ENCODE results near the gene PCDHA2.
"Not testable (repeated sequence)": the region's sequence is repeated elsewhere in the genome, so short reads cannot be mapped to it uniquely, and the experiment has no call there.

Gene PCDHA2

DNA sequence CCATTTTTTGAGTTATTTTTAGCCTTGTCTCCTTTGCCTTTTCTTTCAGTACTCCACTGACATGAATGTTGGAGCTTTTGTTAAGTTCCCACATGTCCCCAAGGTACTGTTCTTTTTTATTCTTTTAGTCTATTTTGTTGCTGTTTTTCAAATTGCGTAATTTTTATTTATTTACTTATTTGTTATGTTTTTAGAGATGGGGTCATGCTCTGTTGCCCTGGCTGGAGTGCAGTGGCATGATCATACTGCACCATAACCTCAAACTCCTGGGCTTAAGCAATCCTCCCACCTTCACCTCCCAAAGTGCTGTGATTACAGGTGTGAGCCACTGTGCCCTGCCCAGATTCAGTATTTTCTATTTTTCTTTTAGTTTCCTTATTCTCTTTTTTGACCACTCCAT lies 14.1 kb upstream of the PCDHA2 start:
- Histone ChIP-seq H3K9ac (ENCODE audit: low read length) (no peak overlapping the region), H3K4me3 (ENCODE audit: low read depth, low read length) (no peak overlapping the region), H2BK12ac (ENCODE audit: low read length) (no peak overlapping the region), H3K4me1 (ENCODE audit: control insufficient read depth in 1 of 2, insufficient read depth in 2 of 2, low read length in 2 of 2) (no peaks in the 10 kb centered on the region), H3K23ac (ENCODE audit: low read length) (no peak overlapping the region), H3K14ac (ENCODE audit: low read length) (no peak overlapping the region), H4K91ac (ENCODE audit: low read depth, low read length) (no peak overlapping the region), H3K18ac (ENCODE audit: low read length) (no peak overlapping the region), H3K4ac (ENCODE audit: low read depth, low read length) (no peak overlapping the region), H3K36me3 (ENCODE audit: control insufficient read depth in 1 of 2, insufficient read depth in 2 of 2, low read length in 2 of 2) (no peaks in the 10 kb centered on the region), H3K27ac (ENCODE audit: low read depth, low read length) (no peak overlapping the region), H3K4me2 (ENCODE audit: low read length) (no peak overlapping the region), H2AFZ (ENCODE audit: insufficient read depth, low read length, poor library complexity) (no peak overlapping the region), H2BK120ac (ENCODE audit: insufficient read depth, low read length, poor library complexity) (no peak overlapping the region), H3K79me1 (ENCODE audit: low read length) (no peaks in the 10 kb centered on the region), H2AK5ac (ENCODE audit: low read length) (no peak overlapping the region), H4K12ac (ENCODE audit: low read depth, low read length) (no peak overlapping the region), H3K9me3 (ENCODE audit: insufficient read depth, low read depth, low read length) (peaks cover 16% of the 10 kb centered on the region), H3K79me2 (ENCODE audit: control insufficient read depth, insufficient read depth, low read length, poor library complexity) (no peaks in the 10 kb centered on the region), H3K27me3 (ENCODE audit: insufficient read depth, low read length) (no peaks in the 10 kb centered on the region), H2BK5ac (ENCODE audit: low read depth, low read length, poor library complexity) (no peak overlapping the region), H4K8ac (ENCODE audit: low read depth, low read length) (no peak overlapping the region)
- no peak for DNase-seq
- WGBS (ENCODE audit: extremely low coverage, insufficient coverage, insufficient read length) = no CpG with 5 or more reads among the region's 1 CpG

DNA sequence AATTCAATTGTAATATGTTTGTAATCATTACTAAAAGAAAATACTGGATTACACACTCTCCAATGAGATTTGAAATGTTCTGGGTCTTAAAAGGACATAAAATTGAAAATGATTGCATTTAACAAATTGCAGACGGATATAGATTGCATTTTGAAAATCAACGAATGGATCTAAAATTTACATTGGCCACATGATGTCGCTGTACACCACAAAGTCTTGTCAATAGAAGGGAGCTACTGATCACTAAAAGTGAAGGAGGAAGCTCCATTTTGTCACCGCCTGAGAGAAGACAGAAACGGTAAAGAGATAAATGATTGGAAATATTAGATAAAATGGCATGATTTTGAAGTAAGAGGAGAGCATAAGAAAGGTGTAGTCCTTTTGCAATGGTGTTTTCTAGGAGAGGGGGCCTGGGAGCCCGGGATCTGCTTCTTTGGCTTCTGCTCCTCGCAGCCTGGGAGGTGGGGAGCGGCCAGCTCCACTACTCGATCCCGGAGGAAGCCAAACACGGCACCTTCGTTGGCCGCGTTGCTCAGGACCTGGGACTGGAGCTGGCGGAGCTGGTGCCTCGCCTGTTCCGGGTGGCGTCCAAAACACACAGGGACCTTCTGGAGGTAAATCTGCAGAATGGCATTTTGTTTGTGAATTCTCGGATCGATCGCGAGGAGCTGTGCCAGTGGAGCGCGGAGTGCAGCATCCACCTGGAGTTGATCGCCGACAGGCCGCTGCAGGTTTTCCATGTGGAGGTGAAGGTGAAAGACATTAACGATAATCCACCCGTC lies 8.6 kb upstream of the PCDHA2 start, which contains the start of gene PCDHA1:
Gene PCDHA1 (plus strand): TSS at position 236 of the 782 bp plus-strand sequence.
- Histone ChIP-seq H3K14ac (ENCODE audit: low read length) (no peak within 1 kb of the TSS), H3K9ac (ENCODE audit: low read length) (no peak within 1 kb of the TSS), H4K12ac (ENCODE audit: low read depth, low read length) (no peak within 1 kb of the TSS), H2BK12ac (ENCODE audit: low read length) (no peak within 1 kb of the TSS), H3K79me2 (ENCODE audit: control insufficient read depth, insufficient read depth, low read length, poor library complexity) (no peaks in the 10 kb centered on the region), H3K4ac (ENCODE audit: low read depth, low read length) (no peak within 1 kb of the TSS), H3K27ac (ENCODE audit: low read depth, low read length) (no peak within 1 kb of the TSS), H4K91ac (ENCODE audit: low read depth, low read length) (no peak within 1 kb of the TSS), H3K4me1 (ENCODE audit: control insufficient read depth in 1 of 2, insufficient read depth in 2 of 2, low read length in 2 of 2) (no peaks in the 10 kb centered on the region), H3K9me3 (ENCODE audit: insufficient read depth, low read depth, low read length) (peaks cover 25% of the 10 kb centered on the region), H2AFZ (ENCODE audit: insufficient read depth, low read length, poor library complexity) (no peak within 1 kb of the TSS), H2BK120ac (ENCODE audit: insufficient read depth, low read length, poor library complexity) (no peak within 1 kb of the TSS), H3K27me3 (ENCODE audit: insufficient read depth, low read length) (no peaks in the 10 kb centered on the region), H3K23ac (ENCODE audit: low read length) (no peak within 1 kb of the TSS), H3K4me2 (ENCODE audit: low read length) (no peak within 1 kb of the TSS), H3K79me1 (ENCODE audit: low read length) (no peaks in the 10 kb centered on the region), H3K18ac (ENCODE audit: low read length) (no peak within 1 kb of the TSS), H4K8ac (ENCODE audit: low read depth, low read length) (no peak within 1 kb of the TSS), H2BK5ac (ENCODE audit: low read depth, low read length, poor library complexity) (no peak within 1 kb of the TSS), H3K4me3 (ENCODE audit: low read depth, low read length) (peak within 1 kb of the TSS; percentile 25), H3K36me3 (ENCODE audit: control insufficient read depth in 1 of 2, insufficient read depth in 2 of 2, low read length in 2 of 2) (no peaks in the 10 kb centered on the region), H2AK5ac (ENCODE audit: low read length) (no peak within 1 kb of the TSS)
- no peak for DNase-seq
- no CpG with 5 or more reads among the region's 29 CpGs for WGBS (ENCODE audit: extremely low coverage, insufficient coverage, insufficient read length)

GRCh38 chr5:140787422-140787821 lies 7.2 kb upstream of the PCDHA2 start:
- not testable (repeated sequence) for H2AFZ ChIP-seq (ENCODE audit: insufficient read depth, low read length, poor library complexity); H4K91ac ChIP-seq (ENCODE audit: low read depth, low read length)

DNA sequence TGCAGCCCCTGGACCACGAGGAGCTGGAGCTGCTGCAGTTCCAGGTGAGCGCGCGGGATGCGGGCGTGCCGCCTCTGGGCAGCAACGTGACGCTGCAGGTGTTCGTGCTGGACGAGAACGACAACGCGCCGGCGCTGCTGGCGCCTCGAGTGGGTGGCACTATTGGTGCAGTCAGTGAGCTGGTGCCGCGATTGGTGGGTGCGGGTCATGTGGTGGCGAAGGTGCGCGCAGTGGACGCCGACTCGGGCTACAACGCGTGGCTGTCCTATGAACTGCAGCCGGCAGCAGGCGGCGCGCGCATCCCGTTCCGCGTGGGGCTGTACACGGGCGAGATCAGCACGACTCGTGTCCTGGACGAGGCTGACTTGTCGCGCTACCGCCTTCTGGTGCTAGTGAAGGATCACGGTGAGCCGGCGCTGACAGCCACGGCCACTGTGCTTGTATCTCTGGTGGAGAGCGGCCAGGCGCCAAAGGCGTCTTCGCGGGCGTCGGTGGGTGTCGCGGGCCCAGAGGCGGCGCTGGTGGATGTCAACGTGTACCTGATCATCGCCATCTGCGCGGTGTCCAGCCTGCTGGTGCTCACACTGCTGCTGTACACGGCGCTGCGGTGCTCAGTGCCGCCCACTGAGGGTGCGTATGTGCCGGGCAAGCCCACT lies 6.7 kb upstream of the PCDHA2 start:
- not testable (repeated sequence) for H3K4me1 ChIP-seq (ENCODE audit: control insufficient read depth in 1 of 2, insufficient read depth in 2 of 2, low read length in 2 of 2); H3K79me1 ChIP-seq (ENCODE audit: low read length); H2BK5ac ChIP-seq (ENCODE audit: low read depth, low read length, poor library complexity); H3K4me3 ChIP-seq (ENCODE audit: low read depth, low read length); H3K4me2 ChIP-seq (ENCODE audit: low read length); H3K27ac ChIP-seq (ENCODE audit: low read depth, low read length); H3K14ac ChIP-seq (ENCODE audit: low read length); H2AK5ac ChIP-seq (ENCODE audit: low read length); H4K8ac ChIP-seq (ENCODE audit: low read depth, low read length); H2BK120ac ChIP-seq (ENCODE audit: insufficient read depth, low read length, poor library complexity); H2BK12ac ChIP-seq (ENCODE audit: low read length); H3K18ac ChIP-seq (ENCODE audit: low read length); H3K23ac ChIP-seq (ENCODE audit: low read length); H3K79me2 ChIP-seq (ENCODE audit: control insufficient read depth, insufficient read depth, low read length, poor library complexity); H3K36me3 ChIP-seq (ENCODE audit: control insufficient read depth in 1 of 2, insufficient read depth in 2 of 2, low read length in 2 of 2); H3K4ac ChIP-seq (ENCODE audit: low read depth, low read length); DNase-seq; H3K27me3 ChIP-seq (ENCODE audit: insufficient read depth, low read length); H4K91ac ChIP-seq (ENCODE audit: low read depth, low read length); H4K12ac ChIP-seq (ENCODE audit: low read depth, low read length); H3K9ac ChIP-seq (ENCODE audit: low read length); H2AFZ ChIP-seq (ENCODE audit: insufficient read depth, low read length, poor library complexity)
- peaks cover 23% of the 10 kb centered on the region for H3K9me3 ChIP-seq (ENCODE audit: insufficient read depth, low read depth, low read length)
- WGBS (ENCODE audit: extremely low coverage, insufficient coverage, insufficient read length) = no CpG with 5 or more reads among the region's 70 CpGs

More at GRCh38 chr5:140787422-140787821, 7.2 kb upstream of the PCDHA2 start:
- not testable (repeated sequence) for H3K4me3 ChIP-seq (ENCODE audit: low read depth, low read length); H3K4me2 ChIP-seq (ENCODE audit: low read length); H3K14ac ChIP-seq (ENCODE audit: low read length); H2BK120ac ChIP-seq (ENCODE audit: insufficient read depth, low read length, poor library complexity); H3K79me1 ChIP-seq (ENCODE audit: low read length); H3K18ac ChIP-seq (ENCODE audit: low read length); H2BK5ac ChIP-seq (ENCODE audit: low read depth, low read length, poor library complexity); H3K9ac ChIP-seq (ENCODE audit: low read length); H3K4me1 ChIP-seq (ENCODE audit: control insufficient read depth in 1 of 2, insufficient read depth in 2 of 2, low read length in 2 of 2); H3K27ac ChIP-seq (ENCODE audit: low read depth, low read length); H4K12ac ChIP-seq (ENCODE audit: low read depth, low read length); H3K23ac ChIP-seq (ENCODE audit: low read length); DNase-seq; H2AK5ac ChIP-seq (ENCODE audit: low read length); H2BK12ac ChIP-seq (ENCODE audit: low read length); H3K4ac ChIP-seq (ENCODE audit: low read depth, low read length); H3K36me3 ChIP-seq (ENCODE audit: control insufficient read depth in 1 of 2, insufficient read depth in 2 of 2, low read length in 2 of 2); H3K27me3 ChIP-seq (ENCODE audit: insufficient read depth, low read length); H3K79me2 ChIP-seq (ENCODE audit: control insufficient read depth, insufficient read depth, low read length, poor library complexity); H4K8ac ChIP-seq (ENCODE audit: low read depth, low read length)
- peaks cover 25% of the 10 kb centered on the region for H3K9me3 ChIP-seq (ENCODE audit: insufficient read depth, low read depth, low read length)
- WGBS (ENCODE audit: extremely low coverage, insufficient coverage, insufficient read length) = no CpG with 5 or more reads among the region's 44 CpGs
